ENCODE measurements around the gene SYNJ1. TPM values are rescaled to one million over a fixed set of nuclear protein-coding genes. Genes with fewer than 3 reads are reported as not detected.
"Not testable (repeated sequence)": the region's sequence is repeated elsewhere in the genome, so short reads cannot be mapped to it uniquely, and the experiment has no call there.

SYNJ1 gene
- total RNA-seq, 1 donor from 2014 or later, result 16.7 TPM

GRCh38 chr21:32739946-32740345, 12.1 kb upstream of the SYNJ1 start:
- DNase-seq (ENCODE audit: low spot score), result no peak

- not testable (repeated sequence) for DNase-seq (ENCODE audit: low spot score)
Observed at GRCh38 chr21:32736083-32736482, 8.3 kb upstream of the SYNJ1 start.

- DNase-seq (ENCODE audit: low spot score), result no peak
Observed at GRCh38 chr21:32735524-32735923, 7.7 kb upstream of the SYNJ1 start.

GRCh38 chr21:32733990-32734613, 6.3 kb upstream of the SYNJ1 start:
- no peak for DNase-seq (ENCODE audit: low spot score)

- DNase-seq (ENCODE audit: low spot score), result no peak
Observed at GRCh38 chr21:32733356-32733755, 5.5 kb upstream of the SYNJ1 start.

GRCh38 chr21:32732544-32732943, 4.7 kb upstream of the SYNJ1 start:
- DNase-seq (ENCODE audit: low spot score), result no peak

- no peak for DNase-seq (ENCODE audit: low spot score)
Observed at GRCh38 chr21:32728848-32729247, 1.0 kb upstream of the SYNJ1 start.

GRCh38 chr21:32728456-32728839, 635 bp upstream of the SYNJ1 start:
- DNase-seq (ENCODE audit: low spot score), result no peak

GRCh38 chr21:32726839-32727686, 750 bp downstream of the SYNJ1 start:
- DNase-seq (ENCODE audit: low spot score), result no peak

- DNase-seq (ENCODE audit: low spot score), result no peak
Observed at GRCh38 chr21:32719085-32719484, 8.7 kb downstream of the SYNJ1 start.

GRCh38 chr21:32717851-32718316, 9.9 kb downstream of the SYNJ1 start:
- DNase-seq (ENCODE audit: low spot score), result no peak

GRCh38 chr21:32716486-32716885, 11.3 kb downstream of the SYNJ1 start:
- no peak for DNase-seq (ENCODE audit: low spot score)

- DNase-seq (ENCODE audit: low spot score), result no peak
Observed at GRCh38 chr21:32713726-32714125, 14.1 kb downstream of the SYNJ1 start.

- DNase-seq (ENCODE audit: low spot score), result no peak
Observed at GRCh38 chr21:32712641-32713040, 15.2 kb downstream of the SYNJ1 start.

- DNase-seq (ENCODE audit: low spot score), result no peak
Observed at GRCh38 chr21:32712043-32712442, 15.8 kb downstream of the SYNJ1 start.

GRCh38 chr21:32710987-32711386, 16.8 kb downstream of the SYNJ1 start:
- no peak for DNase-seq (ENCODE audit: low spot score)

GRCh38 chr21:32710069-32710784, 17.6 kb downstream of the SYNJ1 start:
- no peak for DNase-seq (ENCODE audit: low spot score)

- DNase-seq (ENCODE audit: low spot score), result no peak
Observed at GRCh38 chr21:32708069-32708468, 19.7 kb downstream of the SYNJ1 start.

- no peak for DNase-seq (ENCODE audit: low spot score)
Observed at GRCh38 chr21:32705901-32706300, 21.9 kb downstream of the SYNJ1 start.

- DNase-seq (ENCODE audit: low spot score), result no peak
Observed at GRCh38 chr21:32705139-32705538, 22.7 kb downstream of the SYNJ1 start.

- DNase-seq (ENCODE audit: low spot score), result no peak
Observed at GRCh38 chr21:32702702-32703101, 25.1 kb downstream of the SYNJ1 start.

Data from mesenteric fat pad (tissue), 1 donor.